Measurements from ENCODE around the gene OR52H1.

The OR52H1 gene

DNA sequence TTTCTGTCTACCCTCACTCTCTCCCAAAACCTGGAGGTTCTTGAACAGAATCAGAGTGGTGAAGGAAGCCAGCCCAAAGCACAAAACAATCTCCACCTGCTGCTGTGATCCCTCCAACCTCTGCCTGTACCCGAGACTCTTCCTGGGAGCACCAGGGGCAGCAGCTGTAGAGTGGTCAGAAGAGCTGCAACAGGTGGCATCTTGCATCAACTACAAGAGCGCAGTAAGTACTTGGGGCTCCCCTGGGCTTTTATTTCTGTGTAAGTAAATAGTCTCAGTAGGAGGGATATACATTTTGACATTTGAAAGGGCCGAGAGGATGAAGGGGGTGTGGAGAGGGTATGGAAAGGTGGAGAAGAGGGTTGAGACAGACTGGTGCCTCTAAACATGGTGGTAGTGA is 23.6 kb downstream of the OR52H1 start:
- H3K4me3 ChIP-seq (ENCODE audit: control insufficient read depth, low read depth, low read length), result no peak overlapping the region
- TF ChIP-seq, protein P1, sequence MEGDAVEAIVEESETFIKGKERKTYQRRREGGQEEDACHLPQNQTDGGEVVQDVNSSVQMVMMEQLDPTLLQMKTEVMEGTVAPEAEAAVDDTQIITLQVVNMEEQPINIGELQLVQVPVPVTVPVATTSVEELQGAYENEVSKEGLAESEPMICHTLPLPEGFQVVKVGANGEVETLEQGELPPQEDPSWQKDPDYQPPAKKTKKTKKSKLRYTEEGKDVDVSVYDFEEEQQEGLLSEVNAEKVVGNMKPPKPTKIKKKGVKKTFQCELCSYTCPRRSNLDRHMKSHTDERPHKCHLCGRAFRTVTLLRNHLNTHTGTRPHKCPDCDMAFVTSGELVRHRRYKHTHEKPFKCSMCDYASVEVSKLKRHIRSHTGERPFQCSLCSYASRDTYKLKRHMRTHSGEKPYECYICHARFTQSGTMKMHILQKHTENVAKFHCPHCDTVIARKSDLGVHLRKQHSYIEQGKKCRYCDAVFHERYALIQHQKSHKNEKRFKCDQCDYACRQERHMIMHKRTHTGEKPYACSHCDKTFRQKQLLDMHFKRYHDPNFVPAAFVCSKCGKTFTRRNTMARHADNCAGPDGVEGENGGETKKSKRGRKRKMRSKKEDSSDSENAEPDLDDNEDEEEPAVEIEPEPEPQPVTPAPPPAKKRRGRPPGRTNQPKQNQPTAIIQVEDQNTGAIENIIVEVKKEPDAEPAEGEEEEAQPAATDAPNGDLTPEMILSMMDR (conservative IDR thresholded peaks at IDR 0.05; ENCODE audit: control insufficient read depth, insufficient read depth, low read depth, low read length), result no peak
- no peak for DNase-seq (ENCODE audit: low read depth)

DNA sequence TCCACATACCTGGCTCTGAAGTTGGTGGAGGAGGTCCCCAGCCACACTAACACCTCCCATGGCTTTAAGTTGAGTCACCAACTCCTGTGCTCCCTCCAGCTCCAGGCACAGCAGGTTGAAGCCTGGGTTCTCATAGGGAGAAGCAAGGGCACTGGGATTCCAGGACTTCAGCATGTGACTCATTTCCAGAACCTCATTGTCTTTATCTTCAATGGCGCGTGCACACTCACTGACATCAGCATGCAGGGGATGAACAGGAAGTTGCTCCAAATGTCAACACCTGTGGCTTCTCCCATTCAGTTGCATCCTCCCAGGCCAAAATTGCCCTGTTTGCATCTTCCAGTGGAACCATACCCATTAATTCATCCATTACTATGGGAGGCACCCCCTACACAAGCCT is 26.0 kb downstream of the OR52H1 start:
- TF ChIP-seq, protein P1 (conservative IDR thresholded peaks at IDR 0.05; ENCODE audit: control insufficient read depth, insufficient read depth, low read depth, low read length), result no peak
- DNase-seq (ENCODE audit: low read depth), result no peak
- no peak overlapping the region for H3K4me3 ChIP-seq (ENCODE audit: control insufficient read depth, low read depth, low read length)

DNA sequence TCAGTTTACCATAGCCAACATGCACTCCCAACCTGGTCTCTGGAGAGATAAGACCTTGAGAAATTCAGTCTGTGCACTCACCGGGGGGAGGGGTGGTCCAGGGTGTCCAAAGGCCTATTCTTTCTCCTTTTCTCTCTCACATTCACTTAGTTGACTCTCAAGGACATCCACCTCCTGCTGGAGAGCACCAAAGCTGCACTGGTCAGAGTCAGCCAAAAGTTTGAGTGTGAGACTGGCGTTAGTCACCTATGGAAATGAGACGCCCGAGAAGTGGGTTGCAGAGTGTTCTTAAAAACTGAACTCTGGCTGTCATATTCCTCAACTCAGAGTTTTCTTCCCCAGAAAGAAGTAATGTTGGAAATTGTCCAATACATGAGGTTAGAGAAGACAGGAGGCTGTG is 26.8 kb downstream of the OR52H1 start:
- TF ChIP-seq, protein P1 (conservative IDR thresholded peaks at IDR 0.05; ENCODE audit: control insufficient read depth, insufficient read depth, low read depth, low read length), result no peak
- peak; percentile 2 for DNase-seq (ENCODE audit: low read depth)
- no peak overlapping the region for H3K4me3 ChIP-seq (ENCODE audit: control insufficient read depth, low read depth, low read length)

DNA sequence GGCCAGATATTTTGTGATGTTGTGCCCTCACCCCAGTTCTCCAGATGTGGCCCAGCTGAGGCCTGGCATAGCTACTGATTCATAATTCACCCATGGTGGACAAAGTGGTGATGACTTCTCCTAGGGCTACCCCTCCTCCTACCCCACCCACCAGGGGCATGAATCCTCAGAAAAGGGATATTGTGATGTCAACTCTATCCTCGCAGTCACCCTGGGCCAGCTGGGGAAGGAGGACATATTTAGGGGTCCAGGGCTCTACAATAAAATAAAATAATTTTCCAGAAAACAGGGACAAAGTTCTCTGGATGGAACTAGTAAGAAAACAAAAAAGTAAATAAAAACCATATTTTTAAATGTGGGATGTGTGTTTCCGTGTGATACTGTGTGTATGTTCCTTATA is 31.7 kb downstream of the OR52H1 start, which contains the start of gene UBQLNL:
TSS of gene UBQLNL (minus strand) at position 101 of the 400 bp plus-strand sequence. CDS start 258 bp downstream, outside the sequence.
- H3K4me3 ChIP-seq (ENCODE audit: control insufficient read depth, low read depth, low read length), result no peak within 1 kb of the TSS
- TF ChIP-seq, protein P1 (conservative IDR thresholded peaks at IDR 0.05; ENCODE audit: control insufficient read depth, insufficient read depth, low read depth, low read length), result no peak
- DNase-seq (ENCODE audit: low read depth), result no peak

DNA sequence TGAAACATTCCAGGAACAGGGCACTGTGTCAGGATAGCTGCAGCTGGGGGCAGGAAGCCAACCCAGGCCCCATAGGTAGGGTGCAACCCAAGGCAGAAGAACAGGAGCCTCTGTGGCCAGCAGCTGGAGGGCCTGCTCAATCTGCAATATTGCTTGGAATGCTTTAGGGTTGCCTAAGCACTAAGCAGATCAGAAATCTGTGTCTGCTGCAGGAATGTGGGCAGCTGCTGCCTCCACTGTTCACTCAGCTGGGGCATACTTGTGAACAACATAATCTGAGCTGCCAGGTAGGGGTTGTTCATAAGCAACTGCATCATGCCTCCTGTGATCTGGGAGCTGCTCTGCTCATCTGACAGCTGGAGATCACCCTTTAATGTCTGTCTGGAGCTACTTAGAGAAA is 33.5 kb downstream of the OR52H1 start:
- TF ChIP-seq, protein P1 (conservative IDR thresholded peaks at IDR 0.05; ENCODE audit: control insufficient read depth, insufficient read depth, low read depth, low read length), result no peak
- no peak for DNase-seq (ENCODE audit: low read depth)
- no peak overlapping the region for H3K4me3 ChIP-seq (ENCODE audit: control insufficient read depth, low read depth, low read length)

DNA sequence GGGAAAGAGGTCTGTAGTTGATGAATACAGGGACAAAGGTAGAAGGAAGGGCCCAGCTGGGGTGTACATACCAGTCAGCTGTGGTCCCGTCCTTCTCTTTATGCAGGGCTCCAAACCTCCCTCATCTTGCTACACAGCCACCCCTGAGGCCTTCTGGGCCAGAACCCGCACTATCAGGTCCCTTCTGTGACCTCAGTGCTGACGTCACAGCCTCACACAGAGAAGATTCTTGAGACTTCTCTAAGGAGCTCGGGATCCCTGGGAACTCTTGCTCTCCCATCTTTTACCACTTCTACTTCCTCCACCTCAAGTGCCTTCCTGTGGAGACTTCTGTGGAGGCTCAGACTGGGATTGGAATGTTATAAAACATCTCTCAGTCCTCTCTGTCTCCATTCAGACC is 38.5 kb downstream of the OR52H1 start, which contains the start of gene UBQLN3:
TSS of gene UBQLN3 (minus strand) at position 155 of the 400 bp plus-strand sequence. CDS start 399 bp downstream, outside the sequence.
- TF ChIP-seq, protein P1 (conservative IDR thresholded peaks at IDR 0.05; ENCODE audit: control insufficient read depth, insufficient read depth, low read depth, low read length), result no peak

DNA sequence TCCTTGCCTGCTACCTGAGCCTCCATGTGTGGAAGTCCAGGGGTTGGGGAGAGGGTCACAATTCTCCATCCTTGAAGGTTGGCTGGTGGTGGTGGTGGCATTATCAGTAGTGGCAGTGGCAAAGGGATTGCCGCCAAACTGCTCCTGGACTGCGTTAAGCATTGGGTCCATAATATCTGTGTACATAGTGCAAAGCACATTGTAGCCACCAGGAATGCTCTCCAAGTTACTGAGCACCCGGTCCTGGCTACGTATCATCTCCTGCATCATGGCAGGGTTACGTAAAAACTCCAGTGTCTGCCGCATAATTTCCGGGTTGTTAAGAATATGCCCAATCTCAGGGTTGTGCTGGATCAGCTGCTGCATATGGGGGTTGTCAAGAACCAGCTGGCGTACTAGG is 39.7 kb downstream of the OR52H1 start:
- TF ChIP-seq, protein P1 (conservative IDR thresholded peaks at IDR 0.05; ENCODE audit: control insufficient read depth, insufficient read depth, low read depth, low read length), result no peak
- DNase-seq (ENCODE audit: low read depth), result no peak
- no peak overlapping the region for H3K4me3 ChIP-seq (ENCODE audit: control insufficient read depth, low read depth, low read length)

More for the DNA sequence above, 38.5 kb downstream of the OR52H1 start, which contains the start of gene UBQLN3:
- no peak within 1 kb of the TSS for H3K4me3 ChIP-seq (ENCODE audit: control insufficient read depth, low read depth, low read length)
- no peak for DNase-seq (ENCODE audit: low read depth)
